ENCODE results near the gene MYO1G. TPM values are rescaled to one million over a fixed set of nuclear protein-coding genes. Genes with fewer than 3 reads are reported as not detected.

MYO1G gene
- total and polyA plus RNA-seq, 9 of the 15 experiments (the other 6 are each of a cell fraction or from before 2014, with no cell fraction given): 0.03 to 0.62 (median 0.13) TPM; not detected in 1

GRCh38 chr7:44944821-44945220, 34.0 kb downstream of the MYO1G start:
- TF ChIP-seq IRF1 (CRISPR knock-in tag; IDR thresholded peaks at IDR 0.05; ENCODE audit: borderline replicate concordance) (no peak), HES1 (IDR thresholded peaks at IDR 0.05; ENCODE audit: low read depth) (no peak), GTF3C2 (IDR thresholded peaks at IDR 0.05; ENCODE audit: borderline replicate concordance, extremely low read depth, insufficient read length) (no peak), ZBTB26 (CRISPR knock-in tag; IDR thresholded peaks at IDR 0.05) (no peak), POLR2B (IDR thresholded peaks at IDR 0.05; ENCODE audit: low read depth, partially characterized antibody) (no peak), ID3 (CRISPR knock-in tag; IDR thresholded peaks at IDR 0.05) (no peak), ID3 (tag; IDR thresholded peaks at IDR 0.05) (no peak), DACH1 (IDR thresholded peaks at IDR 0.05; ENCODE audit: partially characterized antibody) (no peak), KDM5B (IDR thresholded peaks at IDR 0.05; ENCODE audit: insufficient replicate concordance, low read depth, low read length) (no peak), NUFIP1 (IDR thresholded peaks at IDR 0.05; ENCODE audit: partially characterized antibody) (no peak), FOS (IDR thresholded peaks at IDR 0.05; ENCODE audit: extremely low read depth, insufficient read length) (no peak)

More at GRCh38 chr7:44944821-44945220, 34.0 kb downstream of the MYO1G start:
- Histone ChIP-seq H4K20me1 (replicated peaks; ENCODE audit: control insufficient read depth, insufficient read depth, low read length) (no peaks in the 10 kb centered on the region), H3K36me3 (ENCODE audit: control insufficient read depth, insufficient read depth, low read length) (no peaks in the 10 kb centered on the region), H3K79me2 (ENCODE audit: control insufficient read depth, insufficient read depth, low read length) (no peaks in the 10 kb centered on the region), H3K27me3 (ENCODE audit: control insufficient read depth in 2 of 2, insufficient read depth in 2 of 2, low read length in 2 of 2) (no peaks in the 10 kb centered on the region), H3K9me3 (replicated peaks; ENCODE audit: control insufficient read depth, insufficient read depth, low read depth, low read length) (no peaks in the 10 kb centered on the region), H3K4me2 (ENCODE audit: insufficient read depth, low read length) (no peak overlapping the region), H3K4me3 (no peak overlapping the region), H2AFZ (ENCODE audit: low read depth, low read length) (no peak overlapping the region), H3K27ac (ENCODE audit: extremely low read depth, low read depth, low read length) (no peak overlapping the region), H3K4me1 (replicated peaks in 1 of 2; ENCODE audit: control insufficient read depth in 2 of 2, insufficient read depth in 2 of 2, low read length in 2 of 2) (no peaks in the 10 kb centered on the region), H3K9ac (ENCODE audit: insufficient read depth in 1 of 2, low read depth in 2 of 2, low read length in 2 of 2) (no peak overlapping the region; a peak in 1 of 4 replicates), H3K9me1 (ENCODE audit: control insufficient read depth, insufficient read depth, low read length) (no peaks in the 10 kb centered on the region)
- intact Hi-C loops (cut with micrococcal nuclease) (no loop called here), in situ Hi-C loops (cut with MboI) (no loop called here)
- ATAC-seq (peak; percentile 37; the same call in 1 of the 3 replicates), FAIRE-seq (no peak), DNase-seq (ENCODE audit: extremely low read depth in 1 of 4, low spot score in 3 of 4) (no peak)
- BruUV-seq (replicated peaks): no TSS peak
- CTCF ChIA-PET (ENCODE audit: low intra/inter-chr PET ratio): no interaction called here
- POLR2A ChIA-PET: no interaction called here
- 37% methylated on average over 7 of the region's 7 CpGs for WGBS (ENCODE audit: insufficient coverage, low coverage, missing lambda C conversion rate)
